HG03457 (cell line): ENCODE data around the gene AGBL5.
"Not testable (repeated sequence)": the region's sequence is repeated elsewhere in the genome, so short reads cannot be mapped to it uniquely, and the experiment has no call there.

Experiments
- ATAC-seq: cut with Tn5 transposase; IDR thresholded peaks from one replicate; pipeline ENCODE4 v1.9.1; 2021; ENCODE audit warnings: moderate number of reproducible peaks; ENCODE audit not compliant: unreplicated experiment

Gene AGBL5

DNA sequence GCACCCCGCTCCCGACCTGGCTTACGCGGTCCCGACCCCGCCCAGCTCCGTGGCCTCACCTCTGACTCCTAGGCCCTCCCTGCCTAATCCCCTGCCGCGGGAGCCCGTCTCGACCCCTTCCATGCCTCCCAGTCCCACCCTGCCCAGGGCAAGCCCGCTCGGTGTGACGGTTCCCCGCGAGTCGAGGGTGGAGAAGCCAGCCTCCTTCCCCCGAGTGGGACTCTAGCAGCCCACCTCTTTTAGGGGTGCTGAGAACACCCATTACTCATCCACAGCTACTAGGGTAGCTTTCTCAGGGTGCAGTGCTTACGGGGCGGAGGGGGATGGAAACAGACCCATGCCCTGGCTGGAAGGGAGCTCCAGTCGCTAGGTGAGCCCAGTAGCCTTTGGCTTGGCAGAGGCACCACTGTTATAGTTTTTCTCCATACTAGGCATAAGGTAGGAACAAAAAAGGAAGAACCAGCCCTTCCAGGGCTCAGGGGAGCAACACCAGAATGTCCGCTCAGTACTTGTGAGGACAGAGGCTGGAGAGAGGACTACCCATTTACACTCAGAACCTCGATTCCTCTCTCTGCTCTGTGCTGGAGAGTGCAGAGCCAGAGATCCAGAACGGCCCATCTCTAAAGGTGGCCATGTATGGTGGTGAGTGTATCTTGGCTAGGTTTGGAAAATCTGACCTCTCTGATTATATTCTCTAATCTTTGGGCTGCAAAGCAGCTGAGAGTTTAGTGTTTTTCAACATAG is 606 bp downstream of the AGBL5 start:
- ATAC-seq, result no peak

- ATAC-seq, result no peak
These were observed 1.9 kb downstream of the AGBL5 start for GRCh38 chr2:27053321-27053720.

- no peak for ATAC-seq
These were observed 2.3 kb downstream of the AGBL5 start for GRCh38 chr2:27053776-27054175.

DNA sequence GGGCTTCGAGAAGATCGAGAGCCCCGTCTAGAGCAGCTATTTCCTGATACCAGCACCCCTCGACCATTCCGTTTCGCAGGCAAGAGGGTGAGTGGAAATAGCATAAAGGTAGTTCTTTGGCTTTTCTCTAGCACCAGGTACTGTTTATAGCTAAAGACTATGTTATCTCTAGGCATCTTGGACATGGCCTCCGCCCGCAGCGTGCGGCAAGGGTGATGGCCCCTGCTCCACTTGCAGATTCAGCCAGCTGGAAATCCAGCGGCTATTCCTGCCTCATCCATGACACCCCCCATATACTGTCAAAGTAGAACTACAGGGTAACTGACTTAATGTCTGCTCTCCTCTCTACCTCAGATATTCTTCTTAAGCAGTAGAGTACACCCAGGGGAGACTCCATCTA is 3.3 kb downstream of the AGBL5 start:
- no peak for ATAC-seq

DNA sequence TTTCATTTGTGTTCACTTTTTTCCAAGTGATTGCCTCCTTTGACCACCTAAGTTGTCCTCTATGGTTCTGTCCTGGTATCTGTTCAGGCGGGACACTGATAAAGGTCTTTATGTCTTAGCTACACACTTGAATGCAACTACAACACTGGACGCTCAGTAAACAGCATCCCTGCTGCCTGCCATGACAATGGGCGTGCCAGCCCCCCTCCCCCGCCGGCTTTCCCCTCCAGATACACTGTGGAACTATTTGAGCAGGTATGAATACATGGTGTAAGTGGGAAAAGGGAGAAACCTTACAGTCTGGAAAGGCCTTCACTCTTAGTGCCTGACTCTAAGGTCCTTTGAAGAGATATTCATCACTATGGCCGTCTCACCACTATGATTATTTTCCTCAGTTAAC is 5.7 kb downstream of the AGBL5 start:
- ATAC-seq, result no peak

GRCh38 chr2:27058210-27058609 is 6.7 kb downstream of the AGBL5 start:
- no peak for ATAC-seq

GRCh38 chr2:27059141-27059820 is 7.8 kb downstream of the AGBL5 start:
- ATAC-seq, result no peak

DNA sequence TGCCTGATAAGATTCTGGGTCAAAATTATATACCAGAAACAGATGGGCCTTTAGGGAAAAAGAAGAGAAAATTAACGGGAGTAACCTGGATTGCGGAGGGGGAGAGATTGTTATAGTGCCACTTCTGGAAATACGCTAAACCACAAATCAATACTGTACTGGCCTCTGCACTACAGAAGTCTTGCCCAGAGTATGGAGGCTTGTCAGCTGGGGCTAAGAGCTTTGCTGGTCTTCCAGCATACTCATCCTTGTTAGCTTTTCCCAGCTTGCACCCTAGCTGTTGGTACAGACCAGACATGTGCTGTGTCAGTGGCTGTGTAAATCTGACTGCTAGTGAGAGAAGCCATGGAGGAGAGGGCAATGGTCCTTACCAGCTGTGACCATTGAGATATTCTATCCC is 8.9 kb downstream of the AGBL5 start:
- no peak for ATAC-seq

DNA sequence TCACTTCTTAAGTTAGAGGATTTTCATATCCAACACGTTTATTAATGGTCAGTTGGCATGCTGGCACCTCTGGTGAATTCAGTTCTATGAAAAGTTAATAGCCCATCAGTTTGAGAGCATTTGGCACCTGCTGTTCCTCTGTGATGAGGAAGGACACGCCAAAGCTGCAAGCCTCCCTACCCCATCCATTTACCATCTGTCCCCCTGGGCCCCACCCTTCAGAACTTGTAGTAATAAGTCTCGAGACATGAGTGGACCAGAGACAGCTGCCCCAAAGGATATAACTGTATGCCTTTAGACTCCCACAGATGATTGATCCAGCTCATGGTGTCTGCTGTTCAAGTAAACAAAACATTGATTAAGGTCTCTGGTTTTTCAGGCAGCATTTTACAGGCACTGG is 13.7 kb downstream of the AGBL5 start:
- no peak for ATAC-seq

- ATAC-seq, result no peak
These were observed 15.9 kb downstream of the AGBL5 start for GRCh38 chr2:27067385-27067784.

DNA sequence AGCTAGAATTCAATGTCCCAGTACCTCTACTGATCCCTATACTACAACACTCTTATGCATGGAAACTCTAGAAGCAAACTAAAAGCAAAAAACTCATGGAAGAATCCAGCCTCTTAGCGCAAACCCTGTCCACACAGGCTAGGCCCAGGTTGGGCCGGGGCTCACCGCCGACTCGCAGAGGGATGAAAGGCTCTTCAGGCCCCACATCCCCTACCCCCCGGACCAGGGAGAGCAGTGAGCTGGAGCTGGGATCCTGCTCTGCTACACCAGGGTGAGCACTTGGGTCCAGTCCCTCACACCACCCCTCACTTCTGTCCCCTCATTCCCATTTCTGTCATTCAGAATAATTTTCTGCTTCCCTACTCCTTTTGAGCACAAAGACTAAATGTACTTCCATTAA is 18.0 kb downstream of the AGBL5 start:
- no peak for ATAC-seq

DNA sequence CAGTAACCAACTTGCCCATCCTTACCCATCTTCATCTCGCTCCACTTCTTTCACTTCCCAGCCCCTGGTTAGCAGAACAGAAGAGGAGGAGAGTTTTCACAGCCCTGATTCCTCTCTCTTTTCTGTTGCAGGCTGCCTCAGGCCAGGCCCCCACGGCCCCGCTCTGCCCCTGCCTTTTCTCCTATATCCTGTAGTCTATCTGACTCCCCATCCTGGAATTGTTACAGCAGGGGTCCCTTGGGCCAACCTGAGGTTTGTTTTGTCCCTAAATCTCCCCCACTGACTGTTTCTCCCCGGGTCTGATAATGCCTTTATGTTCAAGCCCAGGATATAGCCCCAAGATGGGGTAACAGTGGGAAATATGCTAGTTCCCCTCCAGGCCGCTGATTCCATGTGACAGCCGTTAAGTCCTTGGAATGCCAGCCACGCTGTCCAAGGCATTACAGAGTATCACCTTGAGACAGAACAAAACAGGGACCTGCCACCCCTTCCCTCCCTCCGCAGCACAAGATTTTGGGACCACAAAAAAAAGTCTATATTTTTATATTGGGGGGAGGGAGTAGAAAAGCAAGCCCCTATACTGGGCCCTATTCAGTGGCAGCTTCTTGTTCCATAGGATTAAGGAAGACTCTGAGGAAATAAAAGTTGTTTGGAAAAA is 18.6 kb downstream of the AGBL5 start:
- ATAC-seq, result no peak

- no peak for ATAC-seq
These were observed 19.3 kb downstream of the AGBL5 start for GRCh38 chr2:27070653-27071276.

DNA sequence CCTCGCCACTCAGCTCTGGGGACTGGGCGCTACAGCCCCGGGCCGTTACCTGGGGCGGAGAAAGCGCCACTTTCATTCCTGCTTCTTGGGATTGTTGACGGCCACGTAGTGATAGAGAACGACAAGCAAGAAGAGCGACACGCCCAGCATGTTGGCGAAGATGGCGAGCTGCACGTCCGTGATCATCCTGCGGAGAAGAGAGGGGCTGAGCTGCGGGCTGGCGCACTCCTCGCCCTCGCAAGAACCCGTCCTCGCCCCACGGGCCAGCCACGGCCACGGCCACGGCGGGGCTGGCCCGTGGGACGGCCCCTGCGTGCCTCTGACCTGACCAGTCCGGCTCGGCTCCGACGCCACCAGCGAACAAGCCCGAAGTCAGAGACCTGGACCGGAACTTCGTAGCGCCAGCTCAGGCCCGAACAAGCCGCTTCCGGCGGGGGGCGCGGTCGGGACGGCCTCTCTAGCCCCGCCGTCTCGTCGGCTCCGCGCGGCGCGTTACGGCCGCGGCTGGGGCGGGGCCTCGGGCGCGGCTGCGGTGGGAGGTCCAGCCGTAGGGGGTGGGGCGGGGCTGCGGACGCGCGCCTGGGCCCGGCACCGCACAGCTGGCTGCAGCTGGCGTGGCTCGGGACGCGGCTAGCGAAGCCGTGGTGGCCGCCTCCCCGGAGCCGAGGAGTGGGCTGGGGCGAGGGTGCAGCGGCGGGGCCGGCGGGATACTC is 20.0 kb downstream of the AGBL5 start, which contains the start of gene OST4:
OST4 (minus strand) TSS at position 378 of the 713 bp plus-strand sequence.
- peak; percentile 69 for ATAC-seq

GRCh38 chr2:27071990-27072830 is 20.7 kb downstream of the AGBL5 start:
- peak; percentile 2 for ATAC-seq

DNA sequence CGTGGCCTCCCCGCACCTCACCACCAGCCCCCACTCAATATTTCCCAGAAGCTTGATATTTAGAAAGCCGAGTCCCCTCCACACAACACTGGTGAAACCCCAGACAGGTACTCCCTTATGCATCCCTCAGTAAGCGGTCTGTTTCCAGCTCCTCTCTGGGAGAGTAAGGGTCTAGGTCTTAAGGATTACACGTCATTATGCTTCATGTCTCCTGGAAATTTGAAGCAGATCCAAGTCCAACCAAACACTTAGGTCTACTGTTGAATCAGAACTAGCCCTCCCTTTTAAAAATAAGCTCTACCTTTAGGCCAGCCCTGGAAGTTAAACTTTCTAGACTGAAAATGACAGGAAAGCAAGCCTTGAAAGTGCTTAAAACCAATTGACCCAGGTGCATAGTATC is 21.5 kb downstream of the AGBL5 start:
- no peak for ATAC-seq

DNA sequence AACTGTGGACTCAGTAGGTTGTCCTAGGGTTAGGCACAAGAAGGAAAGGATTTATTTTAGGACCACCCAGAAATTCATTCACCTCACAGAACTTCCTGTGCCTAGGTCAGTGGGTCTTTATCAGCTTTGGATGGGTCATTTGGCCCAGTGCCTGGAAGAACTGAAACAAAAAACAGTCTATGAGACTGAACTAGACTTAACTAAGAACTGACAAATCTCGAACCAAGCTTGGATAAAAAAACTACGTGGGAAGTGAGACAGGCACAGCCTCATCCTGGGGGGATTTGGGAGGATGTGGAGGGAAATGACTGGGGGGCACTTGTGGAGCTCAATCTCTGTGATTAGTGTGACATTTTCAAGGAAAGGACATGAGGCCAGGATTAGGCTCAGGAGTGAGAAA is 22.3 kb downstream of the AGBL5 start:
- no peak for ATAC-seq

- no peak for ATAC-seq
These were observed 23.5 kb downstream of the AGBL5 start for GRCh38 chr2:27074738-27075565.

GRCh38 chr2:27075566-27075871 is 24.1 kb downstream of the AGBL5 start:
- not testable (repeated sequence) for ATAC-seq
